H1 (cell line): ENCODE measurements around the gene BHMT. TPM values are rescaled to one million over a fixed set of nuclear protein-coding genes. Genes with fewer than 3 reads are reported as not detected.

Source experiments
- CTCF ChIA-PET: fragments of 300-600 bp; sonication (Branson Sonifier 250); formaldehyde crosslinking; loops from one replicate; lab custom pipeline; 2021; ENCODE audit not compliant: partially characterized antibody; lab: Charles Lee
- POLR2A ChIA-PET: fragments of 300-600 bp; sonication (Branson Sonifier 250); formaldehyde crosslinking; loops from one replicate; lab custom pipeline; 2021; ENCODE audit warnings: inconsistent platforms; ENCODE audit not compliant: partially characterized antibody; lab: Charles Lee
- DNase-seq, 2 experiments: peaks; one replicate each; pipeline versions ENCODE4 v3.0.0 to v3.0.0-alpha.2; 2010 to 2022; ENCODE audit warnings: low spot score in 2 of 2, low read depth in 1 of 2, mixed read lengths in 1 of 2
- FAIRE-seq: peaks from 2 replicates; lab custom pipeline; 2011; peaks lifted over from hg19 to GRCh38; lab: Jason Lieb, UNC
- H2AFZ ChIP-seq: 2 replicates; pipeline ENCODE4 v1.8.1; 2012; ENCODE audit warnings: low read length, inconsistent platforms
- H2AK5ac ChIP-seq: 2 replicates; pipeline ENCODE4 v1.6.1; 2013; ENCODE audit warnings: low read depth, low read length
- H2BK120ac ChIP-seq: replicated peaks from 2 replicates; pipeline ENCODE3; 2013; ENCODE audit warnings: low read depth, low read length, inconsistent platforms
- H2BK12ac ChIP-seq: 2 replicates; pipeline ENCODE4 v1.6.1; 2013; ENCODE audit warnings: low read depth, low read length
- H2BK15ac ChIP-seq: 2 replicates; pipeline ENCODE4 v1.6.1; 2013; ENCODE audit warnings: low read length
- H2BK20ac ChIP-seq: 2 replicates; pipeline ENCODE4 v1.6.1; 2013; ENCODE audit warnings: low read length
- H2BK5ac ChIP-seq: 2 replicates; pipeline ENCODE4 v1.6.1; 2013; ENCODE audit warnings: low read depth, low read length
- H3K14ac ChIP-seq: 2 replicates; pipeline ENCODE4 v1.6.1; 2013; ENCODE audit warnings: inconsistent platforms; ENCODE audit not compliant: insufficient read length
- H3K18ac ChIP-seq: 2 replicates; pipeline ENCODE4 v1.6.1; 2013; ENCODE audit warnings: low read length; ENCODE audit errors: extremely low read depth
- H3K23ac ChIP-seq: 2 replicates; pipeline ENCODE4 v1.6.1; 2013; ENCODE audit warnings: inconsistent platforms; ENCODE audit not compliant: insufficient read length
- H3K23me2 ChIP-seq: 2 replicates; pipeline ENCODE4 v1.6.1; 2013; ENCODE audit warnings: low read depth, low read length
- H3K27ac ChIP-seq: 2 replicates; pipeline ENCODE4 v1.6.1; 2011; ENCODE audit warnings: low read depth, low read length, inconsistent platforms
- H3K27me3 ChIP-seq, 4 experiments: replicated peaks in 1 of 4; 1 replicate in 1 of 4; 2 replicates in 3 of 4; pipeline versions ENCODE4 v1.6.1 to v1.8.1; 2011 to 2013; ENCODE audit warnings: low read length in 3 of 4, mild to moderate bottlenecking in 3 of 4, inconsistent platforms in 2 of 4, mixed read lengths in 2 of 4, moderate library complexity in 1 of 4; ENCODE audit not compliant: control insufficient read depth in 3 of 4, insufficient read depth in 3 of 4; ENCODE audit errors: extremely low read depth in 1 of 4
- H3K36me3 ChIP-seq, 4 experiments: 2 replicates each; pipeline versions ENCODE4 v1.6.1 to v1.8.1; 2011 to 2013; ENCODE audit warnings: mild to moderate bottlenecking in 4 of 4, low read length in 3 of 4, moderate library complexity in 2 of 4, control low read depth in 1 of 4, inconsistent platforms in 1 of 4; ENCODE audit not compliant: insufficient read depth in 4 of 4, control insufficient read depth in 2 of 4
- H3K4ac ChIP-seq: replicated peaks from 2 replicates; pipeline ENCODE3; 2013; ENCODE audit warnings: low read length, low read depth, mixed read lengths, inconsistent platforms; ENCODE audit not compliant: insufficient read length
- H3K4me1 ChIP-seq, 4 experiments: replicated peaks in 1 of 4; 1 replicate in 1 of 4; 2 replicates in 3 of 4; pipeline versions ENCODE4 v1.6.1 to v1.8.1; 2011 to 2013; ENCODE audit warnings: low read length in 3 of 4, inconsistent platforms in 2 of 4, mixed read lengths in 1 of 4; ENCODE audit not compliant: insufficient read depth in 4 of 4, control insufficient read depth in 3 of 4
- H3K4me2 ChIP-seq, 2 experiments: 2 replicates each; pipeline versions ENCODE4 v1.6.1 to v1.8.1; 2011 to 2013; ENCODE audit warnings: low read depth in 2 of 2, low read length in 2 of 2, control low read depth in 1 of 2, inconsistent platforms in 1 of 2, mild to moderate bottlenecking in 1 of 2; ENCODE audit not compliant: insufficient read depth in 1 of 2
- H3K4me3 ChIP-seq, 4 experiments: fragments of 200-600, 300-600 bp in 1 of 4; sonication (generic), shearing (Covaris generic), sonication (Bioruptor Twin) in 1 of 4; 2 replicates each; pipeline versions ENCODE4 v1.5.1 to v1.8.1; 2011 to 2016; ENCODE audit warnings: low read length in 4 of 4, low read depth in 3 of 4, control low read depth in 2 of 4, inconsistent platforms in 2 of 4, mild to moderate bottlenecking in 2 of 4, mixed read lengths in 1 of 4, moderate library complexity in 1 of 4; ENCODE audit not compliant: insufficient read depth in 2 of 4; ENCODE audit errors: extremely low read depth in 1 of 4
- H3K56ac ChIP-seq: replicated peaks from 2 replicates; pipeline ENCODE3; 2013; ENCODE audit warnings: low read depth, mild to moderate bottlenecking, mixed read lengths, low read length, inconsistent platforms; ENCODE audit not compliant: insufficient read length
- H3K79me1 ChIP-seq: 2 replicates; pipeline ENCODE4 v1.6.1; 2013; ENCODE audit warnings: low read depth, low read length, control low read depth
- H3K79me2 ChIP-seq, 2 experiments: 2 replicates each; pipeline versions ENCODE4 v1.6.1 to v1.8.1; 2012 to 2013; ENCODE audit warnings: low read length in 2 of 2, mild to moderate bottlenecking in 2 of 2, inconsistent platforms in 1 of 2; ENCODE audit not compliant: insufficient read depth in 2 of 2, control insufficient read depth in 1 of 2
- H3K9ac ChIP-seq, 4 experiments: replicated peaks in 1 of 4; 1 replicate in 1 of 4; 2 replicates in 3 of 4; pipeline versions ENCODE4 v1.6.1 to v1.8.1; 2011 to 2013; ENCODE audit warnings: low read depth in 3 of 4, low read length in 3 of 4, control low read depth in 2 of 4, mild to moderate bottlenecking in 2 of 4, moderate library complexity in 2 of 4, inconsistent platforms in 1 of 4; ENCODE audit errors: extremely low read depth in 1 of 4
- H3K9me3 ChIP-seq, 2 experiments: 2 replicates each; pipeline versions ENCODE4 v1.6.1 to v1.8.1; 2012 to 2013; ENCODE audit warnings: mild to moderate bottlenecking in 2 of 2, moderate library complexity in 2 of 2, control low read depth in 1 of 2, inconsistent platforms in 1 of 2, low read depth in 1 of 2, low read length in 1 of 2, mixed read lengths in 1 of 2; ENCODE audit not compliant: insufficient read depth in 2 of 2
- H4K20me1 ChIP-seq, 2 experiments: replicated peaks in 1 of 2; 2 replicates each; pipeline versions ENCODE3 to v1.8.1; 2011 to 2013; ENCODE audit warnings: inconsistent platforms in 2 of 2, low read length in 2 of 2, mild to moderate bottlenecking in 1 of 2; ENCODE audit not compliant: insufficient read depth in 2 of 2, control insufficient read depth in 1 of 2
- H4K5ac ChIP-seq: 2 replicates; pipeline ENCODE4 v1.6.1; 2013; ENCODE audit warnings: low read length, low read depth, mixed read lengths, inconsistent platforms; ENCODE audit not compliant: insufficient read length
- H4K8ac ChIP-seq: 2 replicates; pipeline ENCODE4 v1.8.0; 2013; ENCODE audit warnings: mild to moderate bottlenecking, moderate library complexity, low read length, inconsistent platforms; ENCODE audit not compliant: insufficient read depth; ENCODE audit errors: extremely low read depth
- H4K91ac ChIP-seq: replicated peaks from 2 replicates; pipeline ENCODE3; 2013; ENCODE audit warnings: low read length, mixed read lengths, inconsistent platforms; ENCODE audit not compliant: insufficient read length
- ATF2 ChIP-seq: IDR thresholded peaks from 2 replicates; pipeline ENCODE4 v1.6.1; 2012; ENCODE audit warnings: low read length, inconsistent platforms
- ATF3 ChIP-seq: IDR thresholded peaks from 2 replicates; pipeline ENCODE4 v1.6.1; 2011; ENCODE audit warnings: low read depth, mild to moderate bottlenecking, low read length; ENCODE audit not compliant: insufficient read depth
- EGR1 ChIP-seq: IDR thresholded peaks from 2 replicates; pipeline ENCODE4 v1.6.1; 2011; ENCODE audit warnings: low read depth, low read length, borderline replicate concordance
- GTF2F1 ChIP-seq: IDR thresholded peaks from 2 replicates; pipeline ENCODE4 v1.6.1; 2012; ENCODE audit warnings: low read depth, low read length, improper control_type of control experiment, borderline replicate concordance
- KDM1A ChIP-seq: fragments of 200-600, 300-600 bp; sonication (generic); IDR thresholded peaks from 2 replicates; pipeline ENCODE4 v1.7.1; 2016; ENCODE audit warnings: mild to moderate bottlenecking, low read length, borderline replicate concordance
- SRF ChIP-seq: IDR thresholded peaks from 2 replicates; pipeline ENCODE4 v1.6.1; 2011; ENCODE audit warnings: mild to moderate bottlenecking, low read depth, low read length, moderate library complexity
- WGBS, 2 experiments: shearing (Covaris generic) in 1 of 2; methylation state at CpG; one replicate each; pipeline versions ENCODE4 v1.1.6 to v1.1.7; 2013 to 2015; ENCODE audit warnings: low lambda C conversion rate in 2 of 2, mixed read lengths in 2 of 2, inconsistent platforms in 1 of 2, low coverage in 1 of 2, missing lambda C conversion rate in 1 of 2; ENCODE audit not compliant: insufficient replicate concordance in 2 of 2, insufficient coverage in 1 of 2, insufficient read length in 1 of 2; ENCODE audit errors: extremely low coverage in 1 of 2, missing lambda C conversion rate in 1 of 2; 5-methylcytosine and 5-hydroxymethylcytosine counted together
- polyA plus RNA-seq, 7 experiments: library from polyadenylated mRNA; depleted of rRNA in 3 of 7; stranded (reverse) in 5 of 7; unstranded in 2 of 7; fragments of >200 nt in 5 of 7; fragments of 200-250 nt in 2 of 7; gene quantifications; 1 replicate in 5 of 7; 2 replicates in 1 of 7; 4 replicates in 1 of 7; pipeline versions ENCODE4 v1.2.1 to v1.2.3, GENCODE V29; 2011 to 2013; ENCODE audit warnings: missing spikeins in 2 of 7, mixed read lengths in 2 of 7
- total RNA-seq: library from RNA; stranded (reverse); fragmentation: NEBNext Ultra II Directional; extraction: Animal tissue kit (Norgen Biotek cat#: 25700); gene quantifications from 2 replicates; pipeline ENCODE4 v1.2.1, GENCODE V29; 2021

BHMT gene
- total and polyA plus RNA-seq, 2 of the 8 experiments (the other 6 are each of a cell fraction or from before 2014, with no cell fraction given) = 0.54 to 1.6 TPM

GRCh38 chr5:79076819-79077218, 34.8 kb upstream of the BHMT start:
- Histone ChIP-seq H4K5ac (no peak overlapping the region), H3K4me3 (no peak overlapping the region), H4K20me1 (peaks cover 0 to 2% of the 10 kb centered on the region in 2 experiments), H3K27ac (no peak overlapping the region), H3K56ac (no peak overlapping the region), H3K36me3 (no peaks in the 10 kb centered on the region), H2BK20ac (no peak overlapping the region), H3K18ac (no peak overlapping the region), H3K14ac (no peak overlapping the region), H3K4ac (no peak overlapping the region), H2BK12ac (no peak overlapping the region), H3K27me3 (no peaks in the 10 kb centered on the region), H2BK15ac (no peak overlapping the region), H4K91ac (no peak overlapping the region), H3K9me3 (no peaks in the 10 kb centered on the region; a peak in 1 of 4 replicates), H2AK5ac (no peak overlapping the region), H3K4me1 (no peaks in the 10 kb centered on the region), H2AFZ (no peak overlapping the region), H3K4me2 (no peak overlapping the region), H2BK5ac (no peak overlapping the region), H3K79me1 (no peaks in the 10 kb centered on the region), H2BK120ac (no peak overlapping the region), H3K9ac (no peak overlapping the region), H3K79me2 (no peaks in the 10 kb centered on the region), H3K23me2 (peaks cover 3% of the 10 kb centered on the region; the same call in 1 of the 2 replicates), H3K23ac (no peak overlapping the region), H4K8ac (no peak overlapping the region)
- ChIA-PET POLR2A (no interaction called here), CTCF (interaction anchor here (1.1 to 2.1 kb wide), 6 partner anchors 8 to 61 kb away, joined by 3 to 8 read pairs (median 4); no protein-coding TSS in a partner anchor)
- DNase-seq (no peak), FAIRE-seq (no peak)
- TF ChIP-seq EGR1 = no peak
- TF ChIP-seq GTF2F1 = no peak
- TF ChIP-seq ATF2 = no peak
- TF ChIP-seq ATF3 = no peak
- TF ChIP-seq SRF = no peak
- TF ChIP-seq KDM1A = no peak
- WGBS, 2 experiments = 91% methylated on average over 4 of the region's 4 CpGs; no CpG with 5 or more reads in 1 of the 2 experiments
